GM12874 (cell line): ENCODE results near the gene B3GLCT.

Source experiments
- TF ChIP-seq, protein P1 (sequence below): IDR thresholded peaks from 2 replicates; pipeline ENCODE4 v1.5.1; 2011; ENCODE audit warnings: low read depth, mild to moderate bottlenecking, control low read depth, low read length, moderate library complexity; ENCODE audit not compliant: insufficient read depth

B3GLCT gene

DNA sequence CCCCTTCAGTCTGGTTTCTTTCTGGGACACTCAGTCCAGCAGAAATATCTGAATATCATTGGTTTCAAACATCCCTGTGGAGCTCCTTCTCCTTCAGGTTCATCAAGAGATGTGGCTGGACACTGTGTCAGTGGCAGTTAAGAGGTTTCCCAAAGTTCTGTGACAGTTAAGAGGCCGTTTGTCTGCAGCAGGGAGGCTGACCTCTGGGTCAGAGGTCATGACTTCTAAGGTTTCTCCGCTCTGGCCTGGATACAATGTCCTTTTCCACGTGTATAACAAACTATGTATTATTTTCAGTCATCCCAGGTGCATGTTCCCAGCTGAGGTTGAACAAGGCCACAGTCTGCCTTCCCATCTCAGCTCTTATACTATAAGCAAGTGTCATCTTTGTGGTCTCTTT, 174.9 kb downstream of the B3GLCT start:
- TF ChIP-seq, protein P1, sequence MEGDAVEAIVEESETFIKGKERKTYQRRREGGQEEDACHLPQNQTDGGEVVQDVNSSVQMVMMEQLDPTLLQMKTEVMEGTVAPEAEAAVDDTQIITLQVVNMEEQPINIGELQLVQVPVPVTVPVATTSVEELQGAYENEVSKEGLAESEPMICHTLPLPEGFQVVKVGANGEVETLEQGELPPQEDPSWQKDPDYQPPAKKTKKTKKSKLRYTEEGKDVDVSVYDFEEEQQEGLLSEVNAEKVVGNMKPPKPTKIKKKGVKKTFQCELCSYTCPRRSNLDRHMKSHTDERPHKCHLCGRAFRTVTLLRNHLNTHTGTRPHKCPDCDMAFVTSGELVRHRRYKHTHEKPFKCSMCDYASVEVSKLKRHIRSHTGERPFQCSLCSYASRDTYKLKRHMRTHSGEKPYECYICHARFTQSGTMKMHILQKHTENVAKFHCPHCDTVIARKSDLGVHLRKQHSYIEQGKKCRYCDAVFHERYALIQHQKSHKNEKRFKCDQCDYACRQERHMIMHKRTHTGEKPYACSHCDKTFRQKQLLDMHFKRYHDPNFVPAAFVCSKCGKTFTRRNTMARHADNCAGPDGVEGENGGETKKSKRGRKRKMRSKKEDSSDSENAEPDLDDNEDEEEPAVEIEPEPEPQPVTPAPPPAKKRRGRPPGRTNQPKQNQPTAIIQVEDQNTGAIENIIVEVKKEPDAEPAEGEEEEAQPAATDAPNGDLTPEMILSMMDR, result no peak

DNA sequence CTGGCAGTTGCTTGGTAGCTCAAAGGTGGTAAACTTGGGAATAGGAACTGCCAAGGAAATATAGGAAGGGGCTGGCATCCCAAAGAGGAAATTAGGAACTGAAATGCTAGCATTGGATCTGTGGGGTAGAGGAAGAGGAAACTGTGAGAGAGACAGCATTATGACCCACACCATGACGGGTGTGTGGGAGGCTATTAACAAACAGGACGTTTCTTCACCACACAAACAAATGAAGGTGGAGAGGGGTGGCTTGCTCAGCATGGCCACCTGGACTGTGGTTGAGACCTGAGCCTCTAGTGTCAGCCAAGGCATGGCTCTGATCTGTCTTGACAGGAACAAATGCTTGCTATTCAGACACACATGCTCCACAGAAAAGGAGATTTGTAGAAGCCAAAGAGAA, 178.2 kb downstream of the B3GLCT start:
- TF ChIP-seq, protein P1, result no peak

DNA sequence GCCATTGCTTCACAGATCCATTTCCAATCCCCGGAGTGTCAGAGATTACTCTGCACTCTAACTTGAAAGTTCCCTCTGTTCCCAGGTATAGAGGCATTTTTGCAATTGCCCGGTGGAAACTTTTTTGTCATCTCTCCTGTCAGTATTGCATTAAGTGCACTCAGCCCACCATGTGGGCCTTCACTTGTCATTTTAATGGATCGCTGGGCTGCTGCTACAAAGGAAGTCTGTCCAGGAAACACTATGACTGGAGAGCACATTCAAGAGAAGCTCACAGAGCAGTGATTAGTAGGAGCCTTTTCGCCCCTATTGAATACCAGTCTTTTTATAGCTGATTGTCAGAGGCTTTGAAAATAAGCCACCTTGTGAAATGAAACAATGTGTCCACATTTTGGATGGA, 180.9 kb downstream of the B3GLCT start:
- TF ChIP-seq, protein P1, result no peak
